Fibroblast of skin of left biceps (primary cell): ENCODE measurements around the gene TRIM42.

ENCODE experiments used
- DNase-seq, 2 experiments: peaks; one replicate each; pipeline ENCODE4 v3.0.0-alpha.2; 2013; ENCODE audit warnings: low read depth in 2 of 2

The TRIM42 gene

DNA sequence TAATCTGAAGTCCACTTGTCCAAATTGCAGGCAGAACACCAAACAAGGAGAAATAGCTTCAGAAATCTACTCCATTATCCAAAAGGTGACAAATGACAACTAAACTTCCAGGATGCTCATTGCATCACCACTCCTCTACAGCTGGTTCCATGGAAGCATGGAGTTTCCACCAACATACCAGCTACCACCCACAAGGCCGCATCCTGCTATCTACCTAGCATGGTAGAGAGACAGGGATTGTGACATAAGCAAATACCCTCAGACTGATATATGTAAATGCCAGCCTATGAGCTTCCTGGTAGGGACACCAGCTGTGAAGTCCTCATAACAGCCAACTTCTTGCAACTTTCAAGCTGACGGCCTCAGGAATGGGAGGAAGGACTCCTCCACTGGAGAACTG lies at the start of gene TRIM42:
Gene TRIM42 (plus strand): TSS at position 301 of the 400 bp plus-strand sequence. CDS start 166 bp downstream, outside the sequence.
- no peak for DNase-seq

GRCh38 chr3:140628606-140629005 lies 49.3 kb upstream of the TRIM42 start:
- DNase-seq, result no peak

DNA sequence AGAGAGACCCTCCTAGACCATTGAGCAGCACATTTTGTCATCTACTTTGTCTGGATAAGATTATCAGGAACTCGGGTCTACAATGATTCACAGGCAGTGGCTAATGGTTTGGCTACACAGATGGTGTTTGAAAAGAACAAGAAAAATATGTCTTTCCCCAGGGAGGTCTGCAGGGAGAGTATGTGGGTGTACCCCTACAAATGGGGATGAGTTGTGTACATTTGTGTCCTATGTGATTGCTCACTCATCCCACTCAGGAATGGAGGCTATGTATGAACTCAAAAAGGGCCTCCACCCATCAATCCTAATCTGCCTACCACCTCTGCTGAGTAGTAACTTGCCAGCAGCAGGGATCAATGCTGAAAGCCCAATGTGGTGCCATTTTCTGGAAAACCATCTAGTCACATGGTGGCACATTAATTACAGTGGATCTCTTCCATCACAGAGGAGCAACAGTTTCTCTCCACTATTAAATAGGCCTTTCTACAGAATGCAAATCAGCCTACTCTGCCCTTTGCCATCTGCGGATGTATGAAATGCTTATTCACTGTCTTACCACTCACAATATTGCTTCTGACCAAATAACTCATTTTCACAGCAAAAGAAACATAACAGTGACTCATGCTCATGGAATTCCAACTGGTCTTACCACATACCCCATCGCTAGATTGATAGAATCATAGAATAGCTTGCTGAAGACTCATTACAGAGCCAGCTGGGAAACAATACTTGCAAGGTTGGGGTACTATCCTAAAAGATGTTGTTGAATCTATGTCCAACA lies 48.3 kb upstream of the TRIM42 start:
- DNase-seq, result peak; percentile 42 to 54

DNA sequence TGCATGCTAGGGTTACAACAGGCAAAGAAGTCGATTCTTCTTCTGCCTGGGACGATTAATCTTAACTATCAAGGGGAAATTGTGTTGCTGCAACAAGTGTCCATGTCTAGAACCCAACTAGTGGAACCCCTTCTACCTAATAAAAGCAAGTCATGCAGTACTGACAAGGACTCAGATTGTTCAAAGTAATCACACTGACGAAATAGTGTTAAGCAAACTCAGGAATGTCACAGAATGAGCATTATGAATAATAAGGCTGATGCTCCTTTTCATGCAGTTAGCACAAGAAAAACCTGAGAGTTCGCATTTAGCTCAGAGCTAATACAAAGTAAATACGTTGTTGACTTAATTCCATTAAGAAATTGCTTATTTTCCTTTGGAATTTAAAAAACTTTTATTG lies 47.5 kb upstream of the TRIM42 start:
- no peak for DNase-seq

- no peak for DNase-seq
These were observed 47.0 kb upstream of the TRIM42 start for GRCh38 chr3:140630866-140631265.

DNA sequence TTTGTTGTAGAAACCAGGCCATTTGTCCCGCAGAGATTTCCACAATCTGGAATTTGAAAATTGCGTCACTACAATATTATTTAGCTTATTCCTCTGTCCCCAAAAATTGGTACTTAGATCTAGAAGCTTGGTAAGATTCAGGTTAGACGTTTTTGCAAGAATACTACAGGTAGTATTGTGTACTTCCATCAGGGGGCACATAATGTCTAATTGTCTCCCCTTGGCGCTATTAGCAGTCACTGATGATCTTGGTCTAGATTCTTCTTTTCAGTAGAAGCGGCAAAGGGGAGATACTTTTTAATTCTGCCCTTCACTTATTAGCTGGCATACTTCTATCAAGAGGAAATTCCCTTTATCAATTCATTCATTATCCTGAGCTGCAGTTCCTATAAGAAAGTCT lies 42.6 kb upstream of the TRIM42 start:
- DNase-seq, result no peak

DNA sequence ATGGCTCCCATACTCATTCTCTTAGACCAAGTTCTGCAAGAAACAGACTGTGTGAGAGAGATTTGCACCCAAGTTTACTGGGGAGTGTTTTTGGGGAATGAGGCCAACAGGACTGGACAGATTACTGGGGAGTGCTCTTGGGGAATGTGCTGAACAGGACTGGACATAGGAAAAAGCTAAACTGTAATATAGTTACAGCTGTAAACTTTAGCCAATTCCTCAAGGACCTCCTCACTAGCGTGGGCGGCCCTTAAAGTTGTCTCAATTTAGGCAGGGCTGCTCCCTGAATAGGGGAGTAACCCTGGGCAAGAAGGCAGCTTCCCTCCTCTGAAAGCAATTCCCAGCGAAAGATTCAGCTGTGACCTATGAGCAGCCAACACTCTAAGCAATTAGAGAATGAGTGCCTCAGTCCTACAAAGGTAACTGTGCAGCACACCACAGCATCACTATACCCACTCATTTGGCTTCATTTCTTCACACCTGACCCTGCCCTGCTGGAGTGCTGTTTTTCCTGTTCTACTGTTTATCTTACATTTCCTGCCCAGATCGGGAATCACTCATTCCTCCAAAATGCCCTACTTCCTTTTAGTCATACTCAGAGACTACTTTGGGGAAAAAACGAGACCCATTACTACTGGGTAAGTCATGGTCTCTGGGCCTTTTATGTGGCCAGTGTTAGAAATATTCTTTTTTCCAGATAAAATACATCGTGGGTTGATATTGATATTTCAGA lies 41.3 kb upstream of the TRIM42 start:
- DNase-seq, result no peak

DNA sequence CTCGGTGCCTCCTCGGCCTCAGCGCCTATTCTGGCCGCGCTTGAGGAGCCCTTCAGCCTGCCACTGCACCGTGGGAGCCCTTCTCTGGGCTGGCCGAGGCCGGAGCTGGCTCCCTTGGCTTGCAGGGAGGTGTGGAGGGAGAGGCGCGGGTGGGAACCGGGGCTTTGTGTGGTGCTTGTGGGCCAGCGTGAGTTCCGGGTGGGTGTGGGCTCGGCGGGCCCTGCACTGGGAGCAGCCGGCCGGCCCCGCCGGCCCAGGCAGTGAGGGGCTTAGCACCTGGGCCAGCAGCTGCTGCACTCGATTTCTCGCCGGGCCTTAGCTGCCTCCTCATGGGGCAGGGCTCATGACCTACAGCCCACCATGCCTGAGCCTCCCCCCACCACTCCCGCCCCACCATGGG lies 26.6 kb upstream of the TRIM42 start:
- no peak for DNase-seq

GRCh38 chr3:140655678-140656077 lies 22.2 kb upstream of the TRIM42 start:
- no peak for DNase-seq

DNA sequence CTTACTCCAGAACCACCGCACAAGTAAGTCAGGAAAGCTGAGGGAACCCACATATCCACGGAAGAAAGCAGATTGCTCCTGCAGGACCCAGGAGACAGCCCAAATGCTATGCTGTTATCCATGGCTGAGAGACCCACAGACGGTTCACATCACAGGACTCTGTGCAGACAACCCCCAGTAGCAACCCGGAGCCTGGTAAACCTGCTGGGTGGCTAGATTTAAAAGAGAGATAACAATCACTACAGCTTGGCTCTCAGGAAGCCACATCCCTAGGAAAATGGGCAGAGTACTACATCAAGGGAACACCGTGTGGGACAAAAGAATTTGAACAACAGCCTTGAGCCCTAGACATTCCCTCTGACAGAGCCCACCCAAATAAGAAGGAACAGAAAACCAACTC lies 13.8 kb upstream of the TRIM42 start:
- DNase-seq, result no peak

- no peak for DNase-seq
These were observed 4.7 kb downstream of the TRIM42 start for GRCh38 chr3:140682586-140682985.

DNA sequence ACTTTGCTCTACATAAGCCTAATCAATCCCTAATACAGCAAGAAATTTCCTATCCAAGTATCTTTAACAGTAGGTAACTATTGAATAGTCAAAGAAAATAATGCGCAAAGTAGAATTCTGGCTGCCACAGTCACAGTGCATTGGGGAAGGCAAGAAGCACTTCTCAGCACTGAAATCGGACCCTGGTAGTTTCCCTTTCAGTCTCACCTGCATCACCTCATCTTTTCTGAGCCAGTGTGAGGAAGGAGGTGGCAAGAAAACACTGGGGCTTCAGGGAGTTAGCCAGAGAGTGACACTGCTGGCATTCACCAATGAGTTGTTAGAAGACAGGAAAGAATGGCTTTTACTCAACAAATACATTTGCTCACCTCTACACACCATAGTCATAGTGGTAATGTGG lies 8.3 kb downstream of the TRIM42 start:
- DNase-seq, result no peak

DNA sequence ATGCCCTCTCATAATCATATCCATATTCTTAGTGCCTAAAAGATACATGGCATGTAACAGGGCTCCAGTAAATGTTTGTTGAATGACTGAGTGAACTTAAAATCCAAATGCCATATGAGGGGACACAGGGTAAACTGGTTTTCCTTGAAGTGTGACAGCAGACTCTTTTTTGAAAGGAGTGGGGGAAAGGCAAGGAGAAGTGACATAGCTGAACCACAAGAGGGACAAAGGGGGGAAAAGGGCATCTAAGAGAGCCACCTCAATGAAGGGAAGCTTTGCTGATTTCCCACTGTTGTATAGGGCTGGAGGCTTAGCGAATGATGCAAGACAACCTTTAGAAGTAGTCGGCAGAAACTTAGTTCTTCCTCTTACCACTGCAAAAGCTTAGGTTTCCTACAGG lies 9.1 kb downstream of the TRIM42 start:
- no peak for DNase-seq

DNA sequence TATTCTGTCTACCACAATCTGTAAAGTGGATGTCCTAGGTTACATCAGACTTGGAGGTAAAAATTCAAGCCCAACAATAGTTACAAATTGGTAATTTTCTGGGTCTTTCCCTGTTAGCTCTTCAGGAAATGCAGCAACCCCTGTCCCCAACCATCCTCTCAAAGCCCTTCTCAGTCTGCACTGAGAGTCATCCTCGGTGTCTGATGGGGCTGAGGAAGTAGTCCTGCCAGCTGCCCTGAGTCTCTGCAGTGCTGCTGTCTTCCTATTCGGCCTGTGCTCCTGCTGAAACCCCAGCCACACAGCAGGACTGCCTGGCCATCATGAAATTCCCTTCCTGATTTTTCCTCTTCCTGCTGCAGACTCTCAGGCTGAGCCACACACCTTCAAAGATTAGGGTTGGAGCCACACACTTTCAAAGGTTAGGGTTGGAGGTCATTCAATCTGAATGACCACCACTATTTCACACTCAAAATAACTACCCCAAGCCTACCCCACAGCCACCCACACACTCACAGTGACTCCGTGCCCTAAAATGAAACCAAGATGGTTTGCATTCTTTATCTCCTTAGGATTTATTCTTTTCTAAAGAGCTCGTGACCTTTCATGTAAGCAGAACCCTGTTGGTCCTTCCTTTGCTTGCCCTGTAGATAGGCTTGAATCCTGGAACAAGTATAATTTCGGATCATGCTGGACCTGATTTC lies 17.6 kb downstream of the TRIM42 start:
- DNase-seq, result no peak

GRCh38 chr3:140699516-140700231 lies 21.8 kb downstream of the TRIM42 start:
- DNase-seq, result no peak

- no peak for DNase-seq
These were observed 24.4 kb downstream of the TRIM42 start for GRCh38 chr3:140702281-140702680.

DNA sequence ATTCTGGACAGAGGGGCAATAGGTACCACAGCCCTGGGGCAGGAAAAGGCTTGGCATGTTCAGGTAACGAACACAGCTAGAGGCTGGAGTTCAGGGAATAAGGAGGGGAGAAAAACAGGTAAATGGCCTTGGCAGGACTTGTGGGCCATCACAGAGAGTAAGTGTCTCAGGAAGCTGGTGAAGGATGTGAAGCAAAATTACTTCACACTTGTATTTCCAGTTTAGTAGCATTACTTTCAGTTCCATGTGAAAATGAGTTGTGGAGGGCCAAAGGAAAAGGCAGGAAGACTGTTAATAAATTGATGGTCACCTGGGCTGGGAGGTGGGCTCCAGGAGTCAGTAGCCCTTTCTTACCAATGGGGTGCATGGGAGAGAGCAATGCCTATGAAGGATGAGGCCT lies 25.6 kb downstream of the TRIM42 start:
- DNase-seq, result no peak

DNA sequence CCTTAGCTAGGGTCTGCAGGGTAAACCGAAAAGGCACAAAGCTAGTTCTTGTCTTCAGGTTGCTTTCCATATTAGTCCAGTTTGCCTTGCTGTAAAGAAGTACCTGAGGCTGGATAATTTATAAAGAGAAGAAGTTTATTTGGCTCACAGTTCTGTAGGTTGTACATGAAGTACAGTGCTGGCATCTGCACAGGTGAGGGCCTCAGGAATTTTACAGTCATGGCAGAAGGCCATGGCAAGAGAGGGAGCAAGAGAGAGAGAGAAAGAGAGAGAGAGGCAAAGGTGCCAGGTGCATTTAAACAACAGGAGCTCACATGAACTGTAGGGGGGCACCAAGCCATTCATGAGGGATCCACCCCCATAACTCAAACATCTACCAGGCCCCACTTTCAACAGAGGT lies 26.9 kb downstream of the TRIM42 start:
- no peak for DNase-seq

GRCh38 chr3:140705954-140706353 lies 28.1 kb downstream of the TRIM42 start:
- no peak for DNase-seq

GRCh38 chr3:140706360-140706759 lies 28.5 kb downstream of the TRIM42 start:
- DNase-seq, result no peak

DNA sequence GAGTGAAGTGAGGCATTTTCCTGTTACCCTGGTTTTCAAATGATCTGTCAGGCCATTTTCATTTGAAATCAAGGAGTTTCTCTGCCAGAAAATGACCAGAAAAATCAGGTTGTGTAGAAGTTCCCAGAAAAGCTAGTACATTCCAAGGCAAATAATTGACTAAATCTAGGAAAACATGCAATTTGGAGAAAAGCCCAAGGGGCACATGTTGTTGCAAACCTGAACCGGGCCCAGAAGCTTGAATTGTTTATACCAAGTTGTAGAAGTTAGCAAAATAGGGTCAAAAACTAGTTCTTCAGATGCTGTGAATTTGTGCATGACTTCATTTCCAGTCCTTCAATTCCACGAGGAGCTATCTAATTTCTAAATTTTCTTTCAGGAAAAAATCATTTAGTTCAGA lies 31.0 kb downstream of the TRIM42 start:
- no peak for DNase-seq

GRCh38 chr3:140709751-140710150 lies 31.9 kb downstream of the TRIM42 start:
- no peak for DNase-seq
